SK-N-SH treated with all-trans-retinoic acid at 6 μM for 48 hours (cell line): Measurements from ENCODE around the gene LHFPL6.

ENCODE experiments used
- GLIS3 ChIP-seq: fragments of 250-450 bp; sonication (Bioruptor Pico); IDR thresholded peaks from 2 replicates; pipeline ENCODE4 v1.5.0; 2020; ENCODE audit warnings: mild to moderate bottlenecking, moderate library complexity
- SNAI2 ChIP-seq: fragments of 250-450 bp; sonication (Bioruptor Pico); IDR thresholded peaks from 2 replicates; pipeline ENCODE4 v1.5.0; 2020; ENCODE audit warnings: mild to moderate bottlenecking, moderate library complexity
- TOX ChIP-seq: fragments of 250-450 bp; sonication (Bioruptor Pico); IDR thresholded peaks from 2 replicates; pipeline ENCODE4 v1.8.0; 2021; ENCODE audit warnings: mild to moderate bottlenecking, moderate library complexity, borderline replicate concordance

DNA sequence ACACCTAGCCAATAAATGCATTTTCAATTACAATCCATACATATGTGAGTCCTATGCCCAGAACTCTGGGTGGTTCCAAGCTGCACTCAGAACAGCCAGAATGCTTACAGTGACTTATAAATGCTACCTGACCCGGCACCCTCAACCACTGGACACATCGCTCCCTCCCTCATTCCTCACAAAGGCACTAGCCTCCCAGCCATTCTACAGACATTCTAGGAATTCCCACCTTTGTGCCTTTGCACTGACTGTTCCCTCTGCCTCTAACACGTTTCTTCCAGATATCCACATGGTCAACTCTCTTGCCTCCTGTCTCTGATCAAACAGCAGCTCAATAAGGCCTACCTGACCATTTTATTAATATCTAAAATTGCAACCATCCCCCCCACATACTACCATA, 99.9 kb downstream of the LHFPL6 start:
- TF ChIP-seq TOX (CRISPR knock-in tag) (no peak), SNAI2 (CRISPR knock-in tag) (no peak), GLIS3 (CRISPR knock-in tag) (no peak)
